Stimulated activated naive CD4-positive, alpha-beta T cell (primary cell): ENCODE measurements around the gene NCAPH2.

Experiments
- DNase-seq, 6 experiments: peaks; one replicate each; lab custom pipeline; 2025; lab: John Stamatoyannopoulos, UW

Gene NCAPH2

DNA sequence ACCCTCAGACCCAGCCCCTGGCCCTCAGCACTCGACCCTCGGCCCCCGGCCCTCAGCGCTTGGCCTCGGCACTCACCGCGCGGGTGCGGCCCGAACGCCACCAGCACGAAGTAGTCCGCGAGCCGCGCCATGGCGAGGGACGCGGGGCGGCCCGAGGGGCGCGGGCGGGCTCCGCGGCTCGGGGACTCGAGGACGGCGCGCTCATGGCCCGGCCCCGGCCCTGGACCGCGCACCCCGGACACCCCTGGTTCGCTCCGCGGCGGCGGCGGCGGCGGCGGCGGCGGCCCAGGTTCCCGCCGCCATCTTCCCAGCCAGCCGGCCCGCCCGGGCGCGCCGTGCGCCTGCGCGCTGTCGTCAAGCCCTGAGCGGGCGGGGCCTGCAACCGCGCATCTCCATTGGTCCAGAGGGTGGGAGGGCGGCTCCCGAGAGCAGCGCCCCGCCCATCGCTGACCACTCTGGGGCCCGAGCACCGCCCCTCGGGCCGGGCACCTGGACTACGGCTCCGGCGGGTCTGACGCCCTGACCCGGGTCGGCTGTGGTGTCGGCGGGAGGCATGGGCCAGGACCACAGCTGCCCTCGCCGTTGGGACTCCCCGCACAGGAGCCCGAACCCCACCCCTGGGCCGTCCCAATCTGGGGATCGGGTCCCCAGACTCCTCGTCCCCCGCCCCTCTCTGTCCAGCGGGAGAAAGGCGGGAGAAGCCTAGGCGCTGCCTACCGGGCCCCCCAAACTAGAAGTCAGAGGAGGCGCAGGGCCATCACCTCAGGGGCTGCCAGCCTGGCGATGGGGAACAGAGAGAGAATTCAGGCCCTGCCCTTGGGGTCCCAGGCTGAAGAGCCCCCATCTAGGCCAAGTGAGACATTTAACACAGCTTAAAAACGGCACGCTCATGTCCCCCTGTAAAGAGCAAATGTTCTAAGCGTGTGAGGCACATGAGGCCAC lies 33.0 kb upstream of the NCAPH2 start, which contains the start of gene SBF1:
Gene SBF1, minus strand, starts transcription at position 326 of the 942 bp plus-strand sequence. Its CDS starts 195 bp downstream, at position 131.
- peak; percentile 71 to 85 (median 82) for DNase-seq

DNA sequence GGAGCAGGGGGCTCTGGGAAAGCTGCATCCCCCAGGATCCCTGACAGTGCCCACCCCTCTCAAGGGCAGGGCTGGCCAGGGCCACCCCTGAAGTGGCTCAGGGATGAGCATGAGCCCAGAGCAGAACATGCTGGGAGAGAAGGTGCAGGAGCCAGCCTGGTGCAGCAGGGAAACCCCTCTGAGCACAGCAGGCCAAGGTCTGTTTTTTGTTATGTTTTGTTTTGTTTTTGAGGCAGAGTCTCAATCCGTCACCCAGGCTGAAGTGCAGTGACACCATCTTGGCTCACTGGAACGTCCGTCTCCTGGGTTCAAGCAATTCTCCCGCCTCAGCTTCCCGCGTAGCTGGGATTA lies 32.4 kb upstream of the NCAPH2 start:
- DNase-seq = no peak

DNA sequence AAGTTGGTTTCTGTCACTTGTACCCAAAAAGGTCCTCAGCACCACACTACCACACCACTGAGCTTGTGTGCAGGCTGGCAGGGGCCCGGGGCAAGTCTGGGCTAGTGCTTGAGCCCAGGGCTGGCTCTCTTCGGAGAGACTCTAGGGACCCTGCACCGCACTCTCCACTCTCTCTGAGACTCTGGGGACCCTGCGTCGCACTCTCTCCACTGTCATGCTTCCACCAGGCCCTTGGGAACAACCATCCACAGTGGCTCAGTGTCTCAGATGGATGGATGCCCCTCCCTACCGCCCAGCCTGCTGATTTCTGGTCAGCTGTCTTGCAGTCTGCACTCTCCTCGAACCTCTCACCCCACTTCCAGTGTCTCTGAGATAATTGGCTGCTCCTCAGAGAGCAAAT lies 31.2 kb upstream of the NCAPH2 start:
- no peak for DNase-seq

DNA sequence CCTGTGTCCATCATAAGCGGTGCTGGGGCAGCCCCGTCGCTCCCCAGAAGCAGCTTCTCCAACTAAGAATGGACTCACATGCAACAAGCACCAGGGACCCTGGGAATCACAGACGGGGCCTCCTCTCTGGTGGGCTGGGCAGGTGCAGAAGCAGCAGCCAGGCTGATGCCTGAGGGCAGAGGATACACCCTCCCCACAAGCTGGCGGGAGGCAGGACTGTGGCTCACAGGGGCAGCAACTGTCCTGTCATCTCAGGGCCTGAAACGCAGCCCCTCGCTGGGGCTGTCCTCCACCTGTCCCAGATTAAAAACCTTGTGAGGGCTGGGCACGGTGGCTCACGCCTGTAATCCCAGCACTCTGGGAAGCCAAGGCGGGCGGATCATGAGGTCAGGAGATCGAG lies 30.1 kb upstream of the NCAPH2 start:
- DNase-seq = no peak

DNA sequence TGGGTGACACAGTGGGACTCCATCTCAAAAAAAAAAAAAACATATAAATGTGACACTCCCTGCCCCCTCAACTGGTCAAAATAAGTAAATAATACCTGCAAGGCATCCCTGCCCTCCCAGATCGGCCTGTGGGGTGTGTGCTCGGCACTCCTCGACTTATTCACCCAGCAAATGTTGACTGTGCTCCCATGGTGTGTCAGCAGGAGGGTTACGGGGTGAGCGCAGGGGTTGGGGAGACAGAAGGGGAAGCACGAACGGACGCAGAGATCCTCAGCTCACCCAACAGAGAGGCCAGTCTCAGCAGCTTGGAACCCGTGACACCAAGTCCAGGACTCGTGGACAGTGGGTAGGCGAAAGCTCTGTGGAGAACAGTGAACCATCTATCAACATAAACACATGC lies 28.3 kb upstream of the NCAPH2 start:
- no peak for DNase-seq

DNA sequence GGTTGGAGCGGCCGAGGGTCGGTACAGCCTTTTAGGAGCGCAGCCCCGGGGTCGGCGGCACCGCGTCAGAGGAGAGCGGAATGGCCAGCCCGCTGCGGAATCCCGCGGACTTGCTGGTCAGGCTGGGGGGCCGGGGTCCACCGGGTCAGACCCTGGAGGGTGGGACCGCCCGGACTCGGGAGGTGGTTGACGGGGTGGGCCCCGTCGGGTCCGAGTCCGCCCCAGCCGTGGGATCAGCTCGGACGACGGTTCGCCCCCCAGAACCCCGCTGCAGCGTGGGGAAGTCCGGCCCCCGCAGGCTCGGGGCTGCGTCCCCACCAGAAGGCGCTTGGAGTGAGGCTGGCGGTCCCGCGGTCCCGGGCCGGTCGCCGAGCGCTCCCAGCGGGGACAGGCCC lies 27.0 kb upstream of the NCAPH2 start:
- no peak for DNase-seq

DNA sequence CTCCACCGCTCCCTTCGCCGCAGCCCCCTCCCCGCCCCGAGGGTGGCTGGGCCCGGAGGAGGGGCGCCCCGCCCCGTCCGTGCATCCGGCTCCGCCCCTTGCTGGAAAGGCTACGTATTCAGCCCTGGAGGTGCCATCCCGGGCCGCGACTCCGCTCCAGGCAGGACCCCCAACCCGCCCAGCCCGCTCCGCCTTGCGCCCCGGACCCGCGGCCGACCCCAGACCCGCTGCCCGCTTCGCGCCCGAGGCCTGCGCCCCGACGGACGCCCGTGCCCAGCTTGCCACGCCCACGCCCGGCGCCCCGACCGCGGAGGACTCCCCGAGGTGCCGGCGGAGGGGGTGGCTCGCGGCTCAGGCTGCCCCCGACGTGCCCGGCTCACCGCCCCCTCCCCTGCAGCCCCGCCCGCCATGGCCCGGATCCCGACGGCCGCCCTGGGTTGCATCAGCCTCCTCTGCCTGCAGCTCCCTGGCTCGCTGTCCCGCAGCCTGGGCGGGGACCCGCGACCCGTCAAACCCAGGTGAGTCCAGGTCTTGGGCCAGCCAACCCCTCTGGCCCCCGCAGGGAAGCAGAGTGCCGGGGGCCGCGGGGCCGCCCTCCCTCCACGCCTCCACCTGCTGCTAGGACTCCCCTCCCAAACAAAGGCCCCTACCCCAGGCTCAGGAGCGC lies 26.5 kb upstream of the NCAPH2 start, which contains the start of gene ADM2:
Gene ADM2, plus strand, starts transcription at position 104 of the 667 bp plus-strand sequence. Its CDS starts 305 bp downstream, at position 409.
- DNase-seq = peak; percentile 15 to 68 (median 60)

DNA sequence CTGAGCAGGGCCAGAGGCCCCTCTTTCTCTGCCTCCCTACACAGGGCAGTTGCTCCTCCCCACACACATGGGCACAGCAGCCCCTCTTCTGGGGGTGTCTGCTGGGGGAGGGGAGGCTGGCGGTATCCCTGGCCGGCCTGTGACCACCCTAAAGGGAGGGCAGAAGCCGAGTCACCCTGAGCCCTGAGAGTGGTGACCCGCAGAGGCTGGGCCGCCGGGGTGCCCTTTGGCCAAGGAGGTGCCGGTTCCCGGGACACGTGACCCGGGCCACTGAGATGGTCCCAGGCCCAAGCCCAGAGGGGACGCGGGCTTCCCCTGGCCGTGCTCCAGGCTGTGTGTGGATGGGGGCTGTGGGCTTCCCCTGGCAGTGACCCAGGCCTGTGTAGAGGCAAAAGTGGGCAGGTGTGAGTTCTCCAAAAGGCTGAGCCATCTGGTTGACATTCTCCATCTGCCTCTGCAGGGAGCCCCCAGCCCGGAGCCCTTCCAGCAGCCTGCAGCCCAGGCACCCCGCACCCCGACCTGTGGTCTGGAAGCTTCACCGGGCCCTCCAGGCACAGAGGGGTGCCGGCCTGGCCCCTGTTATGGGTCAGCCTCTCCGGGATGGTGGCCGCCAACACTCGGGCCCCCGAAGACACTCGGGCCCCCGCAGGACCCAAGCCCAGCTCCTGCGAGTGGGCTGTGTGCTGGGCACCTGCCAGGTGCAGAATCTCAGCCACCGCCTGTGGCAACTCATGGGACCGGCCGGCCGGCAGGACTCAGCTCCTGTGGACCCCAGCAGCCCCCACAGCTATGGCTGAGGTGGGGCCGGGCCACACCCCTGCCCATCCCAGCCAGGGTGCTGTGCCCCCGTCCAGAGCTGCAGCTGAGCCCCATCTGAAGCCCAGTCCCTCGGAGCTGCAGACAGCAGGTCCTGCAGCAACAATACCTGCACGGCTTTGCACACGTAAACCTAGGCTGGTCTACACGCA lies 25.6 kb upstream of the NCAPH2 start:
- DNase-seq = no peak

DNA sequence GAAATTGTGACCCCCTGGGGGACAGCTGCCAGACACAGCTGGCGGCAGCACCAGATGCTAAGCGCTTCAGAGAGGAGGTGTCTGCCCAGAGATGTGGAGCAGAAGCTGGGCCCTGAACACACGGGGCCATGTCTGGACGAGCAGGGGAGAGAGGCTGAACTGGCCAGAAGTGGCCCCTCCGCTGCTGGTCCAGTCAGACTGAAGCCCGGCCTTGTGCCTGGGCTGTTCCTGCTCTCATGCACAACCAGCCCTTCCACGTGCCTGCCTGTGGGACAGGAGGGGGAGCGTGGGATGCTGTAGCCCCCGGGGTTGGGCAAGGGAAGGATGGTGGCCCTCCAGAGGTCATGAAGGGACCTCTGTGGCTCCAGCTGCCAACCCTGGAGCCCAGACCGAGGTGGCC lies 24.9 kb upstream of the NCAPH2 start:
- DNase-seq = no peak

DNA sequence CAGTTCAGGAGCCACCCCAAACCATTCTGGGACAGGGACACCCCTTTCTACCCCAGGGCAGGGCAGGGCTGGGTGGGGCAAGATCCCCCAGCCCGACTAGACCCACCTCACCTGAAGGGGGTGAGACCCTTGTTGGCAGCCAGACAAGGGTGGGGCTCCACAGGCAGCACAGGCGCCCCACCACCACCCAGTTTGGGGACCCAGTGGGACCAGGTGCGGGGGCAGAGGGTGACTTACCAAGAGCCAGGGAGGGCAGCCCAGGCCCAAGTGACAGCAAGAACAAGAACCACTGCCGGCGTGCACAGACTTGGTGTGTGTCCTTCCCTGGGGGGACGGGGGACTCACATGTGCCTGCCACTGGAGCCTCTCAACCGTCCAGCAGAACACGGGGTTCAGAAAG lies 24.5 kb upstream of the NCAPH2 start:
- DNase-seq = no peak

DNA sequence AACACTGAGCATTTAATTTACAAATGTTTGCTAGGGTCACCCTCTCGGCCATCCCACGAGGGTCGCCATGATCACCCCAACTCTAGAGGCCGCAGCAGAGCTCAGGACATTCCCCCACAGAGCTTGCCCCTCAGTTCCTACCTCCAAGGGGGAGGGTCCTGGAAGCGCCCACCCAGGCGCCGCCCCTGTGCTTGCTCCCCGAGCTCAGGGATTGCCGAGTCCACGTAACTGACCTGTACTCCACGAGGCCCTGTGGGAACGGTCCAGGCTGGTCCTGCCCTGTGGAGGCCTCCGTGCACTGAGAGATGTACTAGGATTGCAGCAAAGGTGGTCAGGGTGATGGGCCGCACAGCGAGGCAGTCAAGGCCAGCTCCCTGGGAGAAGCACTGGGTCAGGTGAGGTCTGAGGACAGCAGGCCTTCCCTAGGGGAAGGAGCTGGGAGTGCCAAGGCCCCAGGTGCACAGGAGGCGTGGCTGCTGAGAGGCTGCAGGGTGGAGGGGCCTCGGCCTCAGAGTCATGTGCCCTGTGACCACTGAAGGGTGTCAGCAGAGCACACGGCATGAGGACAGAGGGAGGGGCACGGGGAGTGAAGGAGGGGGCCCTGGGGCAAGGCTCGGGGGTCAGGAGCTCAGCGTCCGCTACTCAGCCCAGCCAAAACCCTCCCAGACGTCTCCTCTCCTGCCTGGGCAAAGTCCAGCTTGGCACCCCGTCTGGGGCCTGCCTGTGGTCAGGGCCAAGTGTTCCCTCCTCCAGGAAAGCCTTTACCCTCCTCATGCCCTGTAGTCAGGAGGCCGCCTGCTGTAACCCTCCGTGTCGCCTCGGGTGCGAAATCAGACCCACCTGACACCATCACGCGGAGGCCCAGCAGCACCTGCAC lies 23.8 kb upstream of the NCAPH2 start:
- no peak for DNase-seq

DNA sequence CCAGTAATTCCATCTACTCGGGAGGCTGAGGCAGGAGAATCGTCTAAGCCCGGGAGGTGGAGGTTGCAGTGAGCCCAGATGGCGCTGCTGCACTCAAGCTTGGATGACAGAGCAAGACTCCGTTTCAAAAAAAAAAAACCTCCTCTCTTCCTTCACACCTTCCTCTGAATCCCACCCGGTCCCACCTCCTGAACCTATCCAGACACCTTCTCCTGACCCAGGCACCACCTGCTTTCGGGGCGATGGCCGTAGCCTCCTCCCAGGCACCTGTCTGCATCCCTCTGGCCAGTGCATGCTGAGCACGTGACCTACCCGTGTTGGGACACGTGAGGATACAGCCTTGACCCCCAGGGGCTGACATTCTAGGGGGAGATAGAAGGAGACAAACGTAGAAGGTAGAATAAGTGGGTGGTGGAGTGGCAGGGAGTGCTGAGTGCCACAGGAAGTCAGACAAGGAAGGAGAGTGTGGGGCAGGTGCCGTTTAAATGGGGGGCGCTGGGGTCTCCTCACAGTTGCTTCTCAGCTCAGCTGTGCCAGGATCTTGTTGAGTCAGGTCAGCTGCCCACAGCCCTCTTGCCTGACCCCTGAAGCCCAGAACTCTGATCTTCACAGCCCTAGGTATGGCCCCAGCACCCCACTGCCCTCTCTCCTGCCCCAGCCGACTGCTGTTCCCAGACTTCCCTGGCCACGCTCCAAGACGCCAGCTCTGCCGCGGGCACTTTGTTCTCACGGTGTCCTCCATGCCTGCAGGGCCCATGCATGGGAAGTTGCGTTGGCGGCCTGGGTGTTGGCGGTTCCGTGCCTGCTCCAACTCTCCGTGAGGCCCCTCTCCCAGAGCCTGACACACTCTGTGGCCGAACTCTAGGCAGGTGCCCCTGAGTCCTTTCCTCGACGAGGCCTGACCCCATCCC lies 22.5 kb upstream of the NCAPH2 start:
- DNase-seq = no peak

DNA sequence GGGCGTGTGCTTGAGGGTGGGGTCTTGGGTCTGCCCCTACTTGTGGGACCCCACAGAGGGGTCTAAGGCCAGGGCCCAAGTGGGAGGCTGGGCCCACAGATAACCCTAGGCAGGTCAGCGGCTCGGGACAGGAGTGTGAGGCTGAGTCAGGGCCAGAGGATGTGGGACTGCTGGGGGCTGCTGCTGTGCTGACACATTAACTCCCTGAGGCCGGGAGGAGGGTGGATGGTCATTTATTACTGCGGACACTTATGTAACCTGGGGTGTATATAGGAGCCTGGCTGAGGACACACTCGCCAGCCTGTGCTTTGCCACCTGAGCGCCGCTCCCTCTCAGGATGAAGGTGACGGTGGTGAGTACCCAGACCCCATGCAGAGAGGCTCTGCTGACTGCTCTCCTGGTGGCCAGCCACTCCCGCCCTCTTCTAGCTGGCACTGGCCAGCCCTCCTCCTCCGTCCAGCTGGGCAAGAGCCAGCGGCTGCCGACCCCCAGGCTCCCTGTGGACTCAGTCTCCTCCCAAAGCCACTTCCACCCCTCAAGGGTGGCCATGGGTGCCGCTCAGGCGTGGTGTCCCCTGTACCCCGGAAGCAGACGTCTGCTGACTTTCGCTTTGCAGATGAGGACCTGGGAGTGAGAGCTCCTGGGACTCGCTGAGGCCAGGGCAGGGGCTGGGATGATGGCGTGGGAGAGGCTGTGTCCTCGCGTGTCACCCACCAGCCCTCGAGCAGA lies 21.3 kb upstream of the NCAPH2 start, which contains the start of gene MIOX:
Gene MIOX, plus strand, starts transcription at position 299 of the 729 bp plus-strand sequence. Its CDS starts 39 bp downstream, at position 338.
- DNase-seq = no peak

DNA sequence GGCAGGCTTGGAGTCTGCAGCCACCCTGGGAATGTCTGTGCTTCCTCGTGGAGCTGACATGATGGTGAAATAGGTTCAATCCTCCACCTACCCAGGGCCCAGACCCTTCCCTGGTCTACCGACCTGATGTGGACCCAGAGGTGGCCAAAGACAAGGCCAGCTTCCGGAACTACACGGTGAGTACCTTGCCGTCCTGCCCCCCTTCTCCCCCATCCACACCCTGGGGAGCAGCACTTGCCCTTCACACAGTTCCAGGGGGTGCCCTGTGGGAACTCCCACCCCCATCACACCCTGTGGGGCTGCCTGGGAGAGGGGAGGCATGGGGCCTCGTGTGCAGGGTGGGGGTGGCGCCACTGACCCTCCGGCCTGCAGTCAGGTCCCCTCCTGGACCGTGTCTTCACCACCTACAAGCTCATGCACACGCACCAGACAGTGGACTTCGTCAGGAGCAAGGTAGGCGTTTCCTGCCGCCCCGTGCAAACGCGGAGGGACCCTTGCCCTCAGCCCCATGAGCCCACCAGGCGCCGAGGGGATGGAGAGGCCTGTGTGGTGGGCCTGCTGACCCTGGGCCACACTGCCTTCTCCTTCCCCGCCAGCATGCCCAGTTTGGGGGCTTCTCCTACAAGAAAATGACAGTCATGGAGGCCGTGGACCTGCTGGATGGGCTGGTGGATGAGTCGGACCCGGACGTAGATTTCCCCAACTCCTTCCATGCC lies 20.6 kb upstream of the NCAPH2 start:
- DNase-seq = no peak

DNA sequence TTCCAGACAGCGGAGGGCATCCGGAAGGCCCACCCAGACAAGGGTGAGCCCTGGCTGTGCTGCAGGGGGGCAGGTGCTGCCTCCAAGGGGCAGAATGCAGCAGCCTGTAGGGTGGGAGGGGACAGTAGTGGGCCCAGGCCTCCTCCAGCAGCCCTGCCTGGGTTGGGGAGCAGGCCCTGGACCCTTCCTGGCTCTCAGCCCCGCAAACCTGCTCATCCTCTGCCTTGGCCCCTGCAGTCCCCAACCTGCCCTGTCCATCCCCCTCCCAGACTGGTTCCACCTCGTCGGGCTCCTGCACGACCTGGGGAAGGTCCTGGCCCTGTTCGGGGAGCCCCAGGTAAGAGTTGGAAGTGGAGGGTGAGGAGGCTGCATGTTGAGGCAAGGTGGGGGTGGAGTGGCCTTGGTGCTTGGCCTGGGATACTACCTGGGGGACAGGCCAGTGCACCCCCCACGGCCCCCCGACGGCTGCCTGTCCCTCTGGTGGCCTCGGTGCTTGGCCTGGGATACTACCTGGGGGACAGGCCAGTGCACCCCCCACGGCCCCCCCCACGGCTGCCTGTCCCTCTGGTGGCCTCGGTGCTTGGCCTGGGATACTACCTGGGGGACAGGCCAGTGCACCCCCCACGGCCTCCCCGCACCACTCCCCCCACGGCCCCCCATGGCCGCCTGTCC lies 19.9 kb upstream of the NCAPH2 start:
- no peak for DNase-seq

DNA sequence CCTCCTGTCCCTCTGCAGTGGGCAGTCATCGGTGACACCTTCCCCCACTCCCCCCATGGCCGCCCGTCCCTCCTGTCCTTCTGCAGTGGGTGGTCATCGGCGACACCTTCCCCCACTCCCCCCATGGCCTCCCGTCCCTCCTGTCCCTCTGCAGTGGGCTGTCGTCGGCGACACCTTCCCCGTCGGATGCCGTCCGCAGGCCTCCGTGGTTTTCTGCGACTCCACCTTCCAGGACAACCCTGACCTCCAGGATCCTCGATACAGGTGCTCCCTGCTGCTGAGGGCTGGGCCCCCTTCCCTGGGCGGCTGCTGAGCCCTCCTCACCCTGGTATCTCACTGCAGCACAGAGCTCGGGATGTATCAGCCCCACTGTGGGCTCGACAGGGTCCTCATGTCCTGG lies 19.1 kb upstream of the NCAPH2 start:
- DNase-seq = no peak

DNA sequence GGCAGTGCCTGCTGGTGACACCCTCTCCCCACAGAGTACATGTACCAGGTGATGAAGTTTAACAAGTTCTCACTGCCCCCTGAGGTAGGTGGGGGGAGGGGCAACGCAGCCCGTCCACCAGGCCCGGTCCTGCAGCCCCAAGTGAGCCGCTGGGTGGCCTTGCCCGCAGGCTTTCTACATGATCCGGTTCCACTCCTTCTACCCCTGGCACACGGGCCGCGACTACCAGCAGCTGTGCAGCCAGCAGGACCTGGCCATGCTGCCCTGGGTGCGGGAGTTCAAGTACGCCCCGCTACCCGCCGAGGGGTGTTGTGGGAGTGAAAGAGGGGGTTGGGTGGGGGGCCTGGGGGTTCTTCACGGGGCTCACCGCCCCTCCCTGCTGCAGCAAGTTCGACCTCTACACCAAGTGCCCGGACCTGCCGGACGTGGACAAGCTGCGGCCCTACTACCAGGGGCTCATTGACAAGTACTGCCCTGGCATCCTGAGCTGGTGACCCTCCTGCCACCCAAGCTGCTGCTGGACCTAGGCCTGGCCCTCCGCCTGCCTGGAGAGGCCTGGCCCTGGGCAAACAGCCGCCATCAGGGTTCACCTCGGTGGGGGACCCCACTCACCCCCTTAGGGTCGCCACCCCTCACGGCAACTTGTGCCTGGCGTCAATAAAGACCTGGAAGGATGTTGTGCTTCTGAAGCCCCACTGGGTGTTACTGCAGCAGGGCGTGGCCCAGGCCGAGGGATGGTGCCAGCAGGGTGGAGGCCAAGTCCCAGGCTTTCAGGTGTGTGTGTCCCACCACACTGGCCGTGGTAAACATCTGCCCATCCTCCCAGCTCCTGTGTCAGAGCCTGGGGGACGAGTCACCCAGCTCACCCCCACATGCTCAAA lies 18.4 kb upstream of the NCAPH2 start:
- DNase-seq = no peak
